Fibroblast of the conjunctiva (primary cell): ENCODE measurements around the gene ANKRA2.
"Not testable (repeated sequence)": the region's sequence is repeated elsewhere in the genome, so short reads cannot be mapped to it uniquely, and the experiment has no call there.

Source experiments
- DNase-seq: peaks from one replicate; pipeline ENCODE4 v3.0.0-alpha.2; 2010; ENCODE audit warnings: low read depth

ANKRA2 gene

GRCh38 chr5:73550016-73550415 is 15.4 kb downstream of the ANKRA2 start:
- no peak for DNase-seq

- no peak for DNase-seq
These were observed 20.0 kb downstream of the ANKRA2 start for GRCh38 chr5:73545403-73545779.

GRCh38 chr5:73544429-73545402 is 20.7 kb downstream of the ANKRA2 start:
- DNase-seq, result no peak

GRCh38 chr5:73542020-73542419 is 23.4 kb downstream of the ANKRA2 start:
- no peak for DNase-seq

GRCh38 chr5:73540192-73540591 is 25.2 kb downstream of the ANKRA2 start:
- no peak for DNase-seq

- DNase-seq, result no peak
These were observed 25.7 kb downstream of the ANKRA2 start for GRCh38 chr5:73539730-73540129.

GRCh38 chr5:73534971-73535370 is 30.5 kb downstream of the ANKRA2 start:
- DNase-seq, result no peak

- DNase-seq, result no peak
These were observed 31.3 kb downstream of the ANKRA2 start for GRCh38 chr5:73534011-73534644.

- no peak for DNase-seq
These were observed 33.2 kb downstream of the ANKRA2 start for GRCh38 chr5:73532195-73532594.

- no peak for DNase-seq
These were observed 34.1 kb downstream of the ANKRA2 start for GRCh38 chr5:73531356-73531755.

- DNase-seq, result no peak
These were observed 36.4 kb downstream of the ANKRA2 start for GRCh38 chr5:73529081-73529480.

- DNase-seq, result no peak
These were observed 37.2 kb downstream of the ANKRA2 start for GRCh38 chr5:73528248-73528647.

GRCh38 chr5:73525606-73526203 is 39.7 kb downstream of the ANKRA2 start:
- no peak for DNase-seq

- DNase-seq, result no peak
These were observed 41.6 kb downstream of the ANKRA2 start for GRCh38 chr5:73523861-73524260.

- DNase-seq, result no peak
These were observed 42.5 kb downstream of the ANKRA2 start for GRCh38 chr5:73522989-73523388.

GRCh38 chr5:73519531-73520283 is 45.7 kb downstream of the ANKRA2 start:
- DNase-seq, result peak; percentile 71

GRCh38 chr5:73515232-73515631 is 50.2 kb downstream of the ANKRA2 start:
- no peak for DNase-seq

GRCh38 chr5:73514418-73514817 is 51.0 kb downstream of the ANKRA2 start:
- no peak for DNase-seq

GRCh38 chr5:73513996-73514395 is 51.4 kb downstream of the ANKRA2 start:
- DNase-seq, result no peak

GRCh38 chr5:73508521-73508920 is 56.9 kb downstream of the ANKRA2 start:
- DNase-seq, result not testable (repeated sequence)

GRCh38 chr5:73507062-73507461 is 58.4 kb downstream of the ANKRA2 start:
- no peak for DNase-seq

GRCh38 chr5:73506459-73506955 is 58.9 kb downstream of the ANKRA2 start:
- DNase-seq, result no peak
